Upper lobe of right lung (tissue), 1 donor: Measurements from ENCODE around the gene SNX33. TPM values are rescaled to one million over a fixed set of nuclear protein-coding genes. Genes with fewer than 3 reads are reported as not detected.

Experiments used
- ATAC-seq: fragments of 200-7000 bp; cut with Tn5 transposase; one replicate; pipeline ENCODE4 v1.9.1; 2020; ENCODE audit warnings: mild to moderate bottlenecking, moderate library complexity
- DNase-seq: peaks from one replicate; pipeline ENCODE4 v3.0.0-alpha.2; 2020
- H3K27ac ChIP-seq: fragments of 200-600 bp; one replicate; pipeline ENCODE4 v1.8.0; 2022
- H3K27me3 ChIP-seq: fragments of 200-600 bp; one replicate; pipeline ENCODE4 v1.8.0; 2022; ENCODE audit warnings: mild to moderate bottlenecking
- H3K36me3 ChIP-seq: fragments of 200-600 bp; one replicate; pipeline ENCODE4 v1.8.0; 2022
- H3K4me1 ChIP-seq: fragments of 200-600 bp; one replicate; pipeline ENCODE4 v1.8.0; 2022
- H3K4me3 ChIP-seq: fragments of 200-600 bp; one replicate; pipeline ENCODE4 v1.8.0; 2022; ENCODE audit warnings: mild to moderate bottlenecking
- H3K9me3 ChIP-seq: fragments of 200-600 bp; one replicate; pipeline ENCODE4 v1.8.0; 2022
- intact Hi-C: fragments of 100-400 bp; cut with DNase I; formaldehyde crosslinking; loops from one replicate; pipeline ENCODE4 v1.11.0; 2022
- total RNA-seq: library from RNA; stranded (reverse); fragmentation: NEBNext Ultra II Directional; extraction: Animal tissue kit (Norgen Biotek cat#: 25700); gene quantifications from one replicate; pipeline ENCODE4 v1.2.1, GENCODE V29; 2021
- TF ChIP-seq, protein P1 (sequence below): fragments of 200-600 bp; IDR thresholded peaks from one replicate; pipeline ENCODE4 v1.8.0; 2022; ENCODE audit warnings: antibody characterized with exemption
- donor health status: DM: no; HTN: yes; CAD: no; lungs with severe emphysema.

The SNX33 gene
- total RNA-seq, 1 donor from 2014 or later: 31.0 TPM

DNA sequence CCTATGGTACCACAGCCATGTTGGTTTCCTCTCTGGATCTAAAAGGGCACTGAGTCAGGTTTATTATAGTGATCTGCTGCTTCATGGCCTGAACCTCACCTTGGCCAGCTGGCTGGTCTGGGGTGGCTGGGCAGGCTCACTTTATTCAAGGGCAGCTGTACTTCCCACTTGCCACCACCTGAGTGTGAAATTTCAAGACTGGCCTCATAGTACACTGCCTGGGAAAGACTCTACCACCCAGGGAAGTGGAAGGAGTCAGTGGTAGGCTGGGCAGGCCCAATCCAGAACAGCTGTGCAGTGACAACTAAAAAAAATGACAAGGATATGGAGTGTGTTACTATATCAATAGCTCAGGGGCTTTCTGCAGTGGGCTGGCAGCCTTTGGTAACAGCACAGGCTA lies 30.9 kb upstream of the SNX33 start:
- ATAC-seq (no peak), DNase-seq (no peak)
- TF ChIP-seq, protein P1, sequence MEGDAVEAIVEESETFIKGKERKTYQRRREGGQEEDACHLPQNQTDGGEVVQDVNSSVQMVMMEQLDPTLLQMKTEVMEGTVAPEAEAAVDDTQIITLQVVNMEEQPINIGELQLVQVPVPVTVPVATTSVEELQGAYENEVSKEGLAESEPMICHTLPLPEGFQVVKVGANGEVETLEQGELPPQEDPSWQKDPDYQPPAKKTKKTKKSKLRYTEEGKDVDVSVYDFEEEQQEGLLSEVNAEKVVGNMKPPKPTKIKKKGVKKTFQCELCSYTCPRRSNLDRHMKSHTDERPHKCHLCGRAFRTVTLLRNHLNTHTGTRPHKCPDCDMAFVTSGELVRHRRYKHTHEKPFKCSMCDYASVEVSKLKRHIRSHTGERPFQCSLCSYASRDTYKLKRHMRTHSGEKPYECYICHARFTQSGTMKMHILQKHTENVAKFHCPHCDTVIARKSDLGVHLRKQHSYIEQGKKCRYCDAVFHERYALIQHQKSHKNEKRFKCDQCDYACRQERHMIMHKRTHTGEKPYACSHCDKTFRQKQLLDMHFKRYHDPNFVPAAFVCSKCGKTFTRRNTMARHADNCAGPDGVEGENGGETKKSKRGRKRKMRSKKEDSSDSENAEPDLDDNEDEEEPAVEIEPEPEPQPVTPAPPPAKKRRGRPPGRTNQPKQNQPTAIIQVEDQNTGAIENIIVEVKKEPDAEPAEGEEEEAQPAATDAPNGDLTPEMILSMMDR: no peak
- H3K4me3 ChIP-seq: no peak overlapping the region
- H3K27me3 ChIP-seq: no peaks in the 10 kb centered on the region
- no peak overlapping the region for H3K27ac ChIP-seq
- H3K4me1 ChIP-seq: peaks cover 21% of the 10 kb centered on the region
- H3K36me3 ChIP-seq: peaks cover 76% of the 10 kb centered on the region
- no peaks in the 10 kb centered on the region for H3K9me3 ChIP-seq
- intact Hi-C loops: no loop called here

DNA sequence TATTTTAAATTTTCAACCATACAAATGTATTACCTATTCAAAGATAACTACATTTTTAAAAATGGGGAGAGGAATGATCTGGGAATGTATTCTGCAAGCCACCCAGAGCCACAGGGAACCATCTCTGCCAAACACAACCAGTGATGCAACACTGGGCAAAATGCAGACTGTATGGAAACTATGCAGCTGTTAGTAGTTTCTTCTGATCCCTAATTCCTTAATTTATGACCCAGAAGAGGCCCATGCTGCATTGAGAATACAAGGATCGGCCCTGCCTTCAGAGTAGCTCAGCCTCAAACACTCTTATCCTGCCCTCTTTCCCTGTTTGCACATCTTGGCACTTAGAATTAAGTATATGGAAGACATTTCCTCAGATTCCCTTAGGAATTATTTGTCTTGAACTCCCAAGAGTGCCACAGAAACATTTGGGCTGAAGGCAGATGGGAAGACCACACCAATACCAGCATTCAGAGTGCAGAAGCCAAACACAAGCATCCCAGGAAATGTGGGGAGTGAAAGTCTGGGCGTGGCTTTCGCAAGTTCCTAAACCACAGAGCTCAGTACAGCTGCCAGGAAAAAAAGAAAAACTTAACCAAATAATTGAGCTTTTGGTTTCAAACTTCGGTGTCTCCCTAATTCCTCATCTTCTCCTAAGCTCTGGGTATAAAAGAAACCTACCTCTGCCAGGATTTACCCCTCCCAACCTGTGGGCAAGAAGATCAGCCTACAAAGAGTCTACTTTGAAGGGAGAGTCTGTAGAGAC lies 27.5 kb upstream of the SNX33 start:
- ATAC-seq: peak; percentile 40
- intact Hi-C loops: no loop called here
- Histone ChIP-seq H3K27ac (peak overlapping the region; percentile 72), H3K27me3 (no peaks in the 10 kb centered on the region), H3K36me3 (peaks cover 50% of the 10 kb centered on the region), H3K4me3 (peak overlapping the region; percentile 12), H3K4me1 (peaks cover 21% of the 10 kb centered on the region), H3K9me3 (no peaks in the 10 kb centered on the region)
- DNase-seq: no peak
- TF ChIP-seq, protein P1: no peak

DNA sequence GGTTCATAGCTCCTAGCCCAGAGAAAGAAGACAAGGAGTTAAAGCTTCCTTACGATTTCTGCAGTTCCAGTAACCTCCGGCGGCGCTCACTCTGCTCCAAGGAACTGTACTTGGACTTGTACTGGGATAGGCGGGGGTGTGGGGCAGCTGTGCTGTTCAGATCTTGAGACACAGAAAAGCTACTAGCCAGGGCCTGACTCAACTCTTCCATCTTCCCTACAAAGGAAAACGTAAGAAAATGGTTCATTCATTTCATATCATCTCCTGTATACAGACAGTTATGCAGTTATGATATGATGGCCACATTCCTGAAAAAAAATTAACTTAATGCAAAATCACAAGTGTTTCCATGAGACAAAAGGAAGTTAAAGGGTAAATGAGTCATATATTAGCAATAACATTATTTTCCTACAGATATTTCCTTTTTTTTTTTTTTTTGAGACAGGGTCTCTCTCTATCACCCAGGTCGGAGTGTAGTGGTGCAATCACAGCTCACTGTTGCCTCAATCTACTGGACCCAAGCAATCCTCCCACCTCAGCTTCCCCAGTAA lies 26.8 kb upstream of the SNX33 start:
- H3K36me3 ChIP-seq: peaks cover 43% of the 10 kb centered on the region
- peaks cover 21% of the 10 kb centered on the region for H3K4me1 ChIP-seq
- H3K4me3 ChIP-seq: peak overlapping the region; percentile 12
- TF ChIP-seq, protein P1: peak; percentile 31
- H3K9me3 ChIP-seq: no peaks in the 10 kb centered on the region
- intact Hi-C loops: no loop called here
- peak; percentile 54 for ATAC-seq
- peak overlapping the region; percentile 72 for H3K27ac ChIP-seq
- peak; percentile 76 for DNase-seq
- H3K27me3 ChIP-seq: no peaks in the 10 kb centered on the region

DNA sequence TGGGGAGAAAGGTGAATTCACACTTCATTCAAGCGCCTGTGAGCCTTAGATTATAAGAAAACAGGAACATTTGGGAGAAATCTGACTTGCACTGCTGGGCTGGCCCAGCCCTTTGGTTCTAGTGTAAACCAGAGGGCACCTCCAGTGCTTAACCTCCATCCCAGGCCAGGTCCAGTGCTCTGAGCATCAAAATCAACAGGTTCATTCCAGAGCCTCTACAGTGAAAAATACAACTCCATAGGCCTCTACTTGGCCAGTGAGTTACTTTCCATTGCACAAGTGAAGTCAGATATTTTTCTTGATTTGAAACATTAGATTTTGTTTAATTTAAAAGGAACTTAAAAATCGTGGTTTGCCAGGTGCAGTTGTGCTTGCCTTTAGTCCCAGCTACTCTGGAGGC lies 25.2 kb upstream of the SNX33 start:
- no peak overlapping the region for H3K4me3 ChIP-seq
- intact Hi-C loops: no loop called here
- ATAC-seq (no peak), DNase-seq (no peak)
- H3K9me3 ChIP-seq: no peaks in the 10 kb centered on the region
- H3K4me1 ChIP-seq: peaks cover 25% of the 10 kb centered on the region
- H3K36me3 ChIP-seq: peaks cover 27% of the 10 kb centered on the region
- peak overlapping the region; percentile 11 for H3K27ac ChIP-seq
- H3K27me3 ChIP-seq: no peaks in the 10 kb centered on the region
- TF ChIP-seq, protein P1: no peak

DNA sequence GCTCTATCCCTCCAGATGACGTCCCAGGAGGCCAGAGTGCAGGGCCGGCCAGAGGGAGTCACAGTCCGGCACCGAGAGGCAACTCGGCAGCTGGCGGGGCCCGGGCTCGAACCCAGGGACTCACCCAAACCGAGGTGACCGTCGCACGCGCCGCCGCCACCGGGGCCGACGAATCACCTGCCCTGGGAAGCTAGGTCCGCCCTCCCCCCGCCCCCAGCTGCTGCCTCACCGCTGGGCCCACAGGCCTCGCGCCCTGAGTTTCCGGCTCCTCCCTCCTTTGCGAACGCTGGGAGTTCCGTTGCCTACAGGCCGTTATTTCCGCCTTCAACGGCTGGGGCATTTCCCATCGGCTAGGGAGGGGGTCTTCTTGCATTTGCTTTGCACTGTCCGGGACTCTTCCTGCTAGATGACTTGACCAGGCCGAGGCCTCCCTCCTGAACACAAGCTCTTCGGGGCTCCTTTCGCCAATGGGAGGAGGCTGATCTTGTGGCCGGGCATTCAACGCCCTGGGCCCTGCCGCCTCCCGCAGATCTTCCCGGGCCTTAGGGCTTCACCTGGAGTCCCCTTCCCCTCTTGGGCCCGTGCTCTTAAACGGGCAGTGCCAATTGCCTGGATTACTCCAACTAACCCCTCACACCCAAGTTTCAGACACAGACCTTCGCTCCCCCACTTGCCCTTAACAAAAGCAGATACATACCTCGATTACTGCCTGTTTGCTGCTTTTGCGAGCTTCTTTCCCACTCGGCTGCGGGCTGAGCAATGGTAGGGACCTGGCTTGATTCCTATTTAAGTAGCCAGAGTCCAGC lies 22.0 kb upstream of the SNX33 start, which contains the start of gene SNUPN:
Gene SNUPN (minus strand): TSS at position 184 of the 806 bp plus-strand sequence. CDS start 4,674 bp downstream, outside the sequence.
- no peaks in the 10 kb centered on the region for H3K9me3 ChIP-seq
- no peaks in the 10 kb centered on the region for H3K36me3 ChIP-seq
- peaks cover 14% of the 10 kb centered on the region for H3K4me1 ChIP-seq
- DNase-seq (peak; percentile 97), ATAC-seq (peak; percentile 97)
- intact Hi-C loops: no loop called here
- TF ChIP-seq, protein P1: no peak
- H3K27me3 ChIP-seq: no peaks in the 10 kb centered on the region
- H3K27ac ChIP-seq: peak within 1 kb of the TSS; percentile 95
- peak within 1 kb of the TSS; percentile 92 for H3K4me3 ChIP-seq
